ENCODE results near the gene TDRD7. TPM values are rescaled to one million over a fixed set of nuclear protein-coding genes. Genes with fewer than 3 reads are reported as not detected.

TDRD7 gene
- total RNA-seq, 1 donor from 2014 or later = 15.1 TPM

- no peak for DNase-seq (ENCODE audit: low spot score)
Observed at GRCh38 chr9:97387504-97387886, 24.4 kb upstream of the TDRD7 start.

- no peak for DNase-seq (ENCODE audit: low spot score)
Observed at GRCh38 chr9:97387936-97388684, 23.8 kb upstream of the TDRD7 start.

DNA sequence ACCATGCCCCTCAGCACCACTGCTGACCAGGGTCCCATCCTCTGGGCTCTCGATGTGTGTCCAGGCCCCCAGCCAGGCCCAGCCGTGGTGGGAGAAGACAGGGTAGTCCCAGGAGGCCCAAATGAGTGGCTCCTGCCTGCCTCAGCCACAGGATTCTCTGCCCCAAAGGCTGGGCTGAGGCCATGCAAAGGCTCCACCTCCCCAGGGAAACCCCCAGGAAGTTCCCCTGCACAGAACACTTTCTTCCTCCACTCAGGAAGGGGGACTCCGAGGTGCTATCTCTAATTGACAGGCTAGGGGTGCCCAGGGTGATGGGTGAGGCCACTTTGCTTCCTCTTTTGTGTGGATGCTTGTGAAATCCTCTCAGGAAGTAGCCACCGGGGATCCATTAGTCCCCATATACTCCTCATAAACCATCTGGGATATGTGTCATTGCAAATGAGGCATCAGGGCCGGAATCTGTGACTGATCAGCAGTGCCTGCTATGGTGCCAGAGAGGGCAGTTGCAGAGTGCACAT is 23.1 kb upstream of the TDRD7 start:
- peak; percentile 87 for DNase-seq (ENCODE audit: low spot score)

DNA sequence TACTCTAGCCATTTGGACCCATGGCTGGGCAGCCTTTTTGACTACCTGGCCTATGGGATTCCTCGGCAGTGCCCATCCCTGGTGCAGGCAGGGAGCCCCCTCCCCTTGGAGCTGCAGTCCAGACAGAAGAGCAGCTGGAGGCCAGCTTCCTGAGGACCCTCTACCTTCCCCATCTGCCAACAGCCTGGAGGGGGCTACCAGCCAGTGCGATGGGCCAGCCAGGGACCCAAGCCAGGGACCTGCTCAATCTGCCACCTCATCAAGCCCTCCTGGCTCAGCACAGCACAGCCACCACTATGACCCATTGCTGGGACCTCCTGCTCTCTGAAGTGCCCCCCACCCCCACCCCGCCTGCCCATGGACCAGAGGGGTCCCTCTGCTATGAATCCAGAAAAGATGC is 22.6 kb upstream of the TDRD7 start:
- DNase-seq (ENCODE audit: low spot score) = no peak

- no peak for DNase-seq (ENCODE audit: low spot score)
Observed at GRCh38 chr9:97390791-97391406, 21.0 kb upstream of the TDRD7 start.

GRCh38 chr9:97394881-97395280 is 17.0 kb upstream of the TDRD7 start:
- DNase-seq (ENCODE audit: low spot score) = no peak

GRCh38 chr9:97395745-97396144 is 16.2 kb upstream of the TDRD7 start:
- no peak for DNase-seq (ENCODE audit: low spot score)

GRCh38 chr9:97396256-97396655 is 15.6 kb upstream of the TDRD7 start:
- DNase-seq (ENCODE audit: low spot score) = no peak

DNA sequence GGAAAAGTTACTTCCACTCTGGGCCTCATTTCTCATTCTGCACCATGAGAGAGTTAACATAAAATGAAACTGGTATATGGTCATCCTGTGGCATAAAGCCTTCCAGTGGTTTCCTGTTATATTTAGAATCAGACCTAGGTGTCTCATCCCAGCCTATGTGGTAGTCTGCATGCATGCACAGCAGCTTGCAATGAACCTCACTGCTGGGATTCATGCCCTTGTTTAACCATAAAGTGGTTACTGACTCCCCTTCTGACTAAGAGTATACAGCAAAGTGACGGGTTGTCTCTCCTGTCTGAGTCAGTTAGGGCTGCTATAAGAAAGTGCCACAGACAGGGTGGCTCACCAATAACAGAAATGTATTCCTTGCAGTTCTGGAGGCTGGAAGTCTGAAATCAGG is 14.7 kb upstream of the TDRD7 start:
- no peak for DNase-seq (ENCODE audit: low spot score)

DNA sequence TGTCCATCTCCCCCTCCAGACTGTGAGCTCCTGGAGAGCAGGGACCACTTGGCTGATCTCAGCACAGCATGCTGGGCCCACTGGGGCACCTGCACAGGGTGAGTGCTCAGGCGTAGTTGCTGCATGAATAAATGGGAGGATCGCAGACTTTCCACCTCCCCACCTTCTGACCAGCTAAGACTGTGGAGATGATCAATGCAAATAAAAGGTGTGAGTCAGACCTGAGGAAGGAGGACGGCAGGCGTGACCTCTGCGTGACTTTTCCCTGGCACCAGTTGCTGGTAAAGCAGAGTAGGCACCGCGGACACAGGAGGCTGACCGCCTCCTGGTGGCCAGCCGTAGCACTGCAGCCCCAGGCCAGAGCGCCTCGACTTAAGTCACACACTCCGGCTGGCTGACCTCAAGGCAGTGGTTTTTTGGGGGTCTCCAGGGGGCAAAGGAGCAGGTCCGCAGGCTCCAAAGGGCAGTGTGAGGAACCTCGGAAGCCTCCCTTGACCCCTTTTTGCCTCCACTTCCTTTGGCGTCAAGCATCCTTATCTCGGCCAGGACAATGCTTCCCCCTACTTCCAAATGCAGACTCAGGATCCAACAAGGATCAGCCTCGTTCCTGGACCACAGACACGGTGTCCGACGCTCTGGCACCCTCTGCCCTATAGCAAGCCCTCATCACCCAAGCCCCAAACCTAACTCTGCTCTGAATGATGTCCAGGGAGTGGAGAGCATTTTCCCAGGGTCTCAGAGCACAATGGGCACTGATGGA is 12.7 kb upstream of the TDRD7 start:
- DNase-seq (ENCODE audit: low spot score) = no peak

DNA sequence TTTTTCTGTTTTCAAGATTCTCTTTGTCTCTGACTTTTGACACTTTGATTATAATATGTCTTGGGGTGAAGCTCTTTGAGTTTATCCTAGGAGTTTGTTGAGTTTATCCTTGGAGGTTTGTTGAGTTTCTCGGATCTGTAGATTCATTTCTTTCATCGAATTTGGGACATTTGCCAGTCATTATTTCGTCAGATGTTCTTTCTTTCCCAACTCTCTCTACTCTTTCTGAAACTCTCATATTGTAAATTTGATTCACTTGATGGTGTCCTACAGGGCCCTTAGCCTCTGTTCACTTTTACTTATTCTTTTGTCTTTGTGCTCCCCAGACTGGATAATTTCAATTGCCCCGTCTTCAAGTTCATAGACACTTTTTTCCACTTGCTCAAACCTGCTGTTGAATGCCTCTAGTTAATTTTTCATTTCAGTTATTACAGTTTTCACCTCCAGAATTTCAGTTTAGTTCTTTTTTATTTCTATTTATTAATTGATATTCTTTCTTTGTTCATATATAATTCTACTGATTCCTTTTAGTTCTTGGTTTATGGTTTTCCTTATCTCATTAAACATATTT is 8.1 kb upstream of the TDRD7 start:
- DNase-seq (ENCODE audit: low spot score) = no peak

GRCh38 chr9:97405551-97405950 is 6.3 kb upstream of the TDRD7 start:
- DNase-seq (ENCODE audit: low spot score) = no peak

DNA sequence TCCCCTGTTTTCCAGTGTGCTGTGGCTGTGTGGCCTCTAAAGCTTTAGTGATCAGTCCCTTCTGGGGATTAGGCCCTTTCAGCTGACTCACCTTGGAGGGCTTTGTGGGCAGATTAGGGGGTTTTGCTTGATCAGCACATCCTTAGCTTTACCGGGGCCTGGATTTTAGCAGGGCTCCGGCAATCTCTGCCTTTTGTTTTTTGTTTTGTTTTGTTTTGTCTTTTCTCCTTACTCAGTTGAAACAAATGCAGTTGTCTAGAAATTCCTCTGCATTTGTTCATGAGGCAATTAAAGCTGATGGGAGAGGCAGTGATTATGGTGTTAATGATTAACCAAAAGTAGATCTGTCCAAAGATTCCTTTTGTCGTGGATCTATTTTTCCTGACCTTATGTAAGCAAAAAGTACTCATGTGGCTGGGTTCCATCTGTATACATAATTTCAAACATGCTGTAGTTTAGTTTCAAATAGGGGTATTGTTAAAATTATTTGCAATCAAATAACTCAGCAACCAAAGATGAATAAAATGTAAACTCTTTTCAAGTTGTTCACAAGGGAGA is 5.2 kb upstream of the TDRD7 start:
- no peak for DNase-seq (ENCODE audit: low spot score)

DNA sequence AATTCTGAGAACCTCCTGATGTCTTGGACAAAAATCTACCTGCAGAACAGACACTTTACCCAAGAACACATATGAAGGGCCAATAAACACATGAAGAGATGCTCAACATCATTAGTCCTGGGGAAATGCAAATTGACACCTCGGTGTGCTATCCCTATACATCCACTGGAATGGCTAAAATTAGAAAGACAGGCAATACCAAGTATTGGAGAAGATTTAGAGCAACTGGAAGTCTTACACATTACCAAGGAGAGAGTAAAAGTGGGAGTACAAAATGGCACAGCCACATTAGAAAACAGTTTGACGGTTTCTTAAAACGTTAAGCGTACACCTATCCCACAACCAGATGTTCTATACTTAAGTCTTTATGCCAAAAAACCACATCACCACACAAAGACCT is 3.3 kb upstream of the TDRD7 start:
- no peak for DNase-seq (ENCODE audit: low spot score)

GRCh38 chr9:97411440-97411788 is 482 bp upstream of the TDRD7 start:
- no peak for DNase-seq (ENCODE audit: low spot score)

DNA sequence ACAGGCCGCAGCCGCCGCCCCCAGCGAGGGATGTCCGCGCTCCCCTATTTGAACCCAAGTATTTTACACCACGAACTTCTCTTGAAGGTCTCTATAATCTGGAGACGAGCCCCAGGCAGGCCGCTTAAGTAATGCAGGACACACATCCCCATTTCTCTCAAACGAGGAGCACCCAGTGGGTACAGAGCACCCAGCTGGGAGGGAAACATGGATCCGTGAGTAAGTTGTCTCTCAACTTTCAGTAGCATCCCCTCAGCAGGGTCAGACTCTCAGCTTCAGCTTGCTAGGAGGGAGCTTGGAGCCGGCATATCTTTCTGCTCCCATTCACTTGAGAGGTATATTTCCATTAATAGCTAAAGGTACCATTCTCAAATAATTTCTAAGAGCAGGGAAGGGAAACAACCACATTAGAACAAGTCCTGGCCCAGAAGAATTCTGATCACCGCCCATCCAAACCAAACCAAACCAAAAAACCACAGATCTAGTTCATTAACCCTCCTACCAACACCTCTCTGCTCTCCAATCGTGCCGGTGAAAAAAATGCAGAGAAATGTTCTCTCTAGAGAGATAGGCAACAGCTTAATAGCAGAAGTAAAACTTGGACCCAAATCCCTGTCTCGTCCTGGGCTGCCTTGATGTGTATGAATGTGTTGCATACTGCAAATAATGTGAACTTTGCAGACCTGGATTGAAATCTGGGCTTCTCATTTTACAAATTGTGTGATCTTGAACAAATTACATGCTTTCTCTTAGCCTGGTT is 910 bp downstream of the TDRD7 start:
- DNase-seq (ENCODE audit: low spot score) = no peak

DNA sequence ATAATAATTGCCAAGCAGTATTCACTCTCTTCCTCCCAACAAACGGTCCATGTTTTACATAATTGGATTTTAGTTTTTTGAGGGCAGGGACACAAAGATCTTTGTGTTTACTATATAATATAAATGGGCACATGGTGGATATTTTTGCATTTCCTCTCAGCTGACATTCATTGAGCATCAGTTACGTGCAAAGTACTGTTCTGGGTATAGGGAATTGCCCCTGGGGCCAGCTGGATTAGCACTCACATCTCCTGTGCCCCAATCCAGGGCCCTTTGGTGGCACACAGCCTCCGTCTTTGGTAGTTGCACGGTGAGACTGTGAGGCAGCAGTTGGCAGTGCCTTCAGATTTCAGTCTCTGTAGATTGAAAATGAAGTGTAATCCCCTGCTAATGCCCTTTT is 1.6 kb downstream of the TDRD7 start:
- no peak for DNase-seq (ENCODE audit: low spot score)

GRCh38 chr9:97415146-97415545 is 3.2 kb downstream of the TDRD7 start:
- no peak for DNase-seq (ENCODE audit: low spot score)

GRCh38 chr9:97418880-97419279 is 7.0 kb downstream of the TDRD7 start:
- DNase-seq (ENCODE audit: low spot score) = no peak

GRCh38 chr9:97419309-97419867 is 7.5 kb downstream of the TDRD7 start:
- DNase-seq (ENCODE audit: low spot score) = no peak
